Central memory CD8-positive, alpha-beta T cell (primary cell): Measurements from ENCODE around the gene KRT81.
"Not testable (repeated sequence)": the region's sequence is repeated elsewhere in the genome, so short reads cannot be mapped to it uniquely, and the experiment has no call there.

Experiments
- ATAC-seq: fragments of 150-1000 bp; cut with Tn5 transposase; replicated peaks from 2 replicates; pipeline ENCODE4 v1.10.0; 2022; ENCODE audit warnings: mild to moderate bottlenecking, moderate FRiP score, moderate number of reproducible peaks; ENCODE audit not compliant: poor library complexity, severe bottlenecking; ENCODE audit errors: extremely low read depth
- DNase-seq, 2 donors: peaks; one replicate each; pipeline ENCODE4 v3.0.0; 2021; ENCODE audit warnings: low spot score in 2 of 2
- H3K27ac Mint-ChIP-seq: one replicate; pipeline ENCODE4 v1.8.0; 2022; ENCODE audit warnings: low read depth, mild to moderate bottlenecking, moderate library complexity, mixed read lengths
- H3K27me3 Mint-ChIP-seq: one replicate; pipeline ENCODE4 v1.8.0; 2022; ENCODE audit warnings: mixed read lengths
- H3K36me3 Mint-ChIP-seq: one replicate; pipeline ENCODE4 v1.8.0; 2022; ENCODE audit warnings: mild to moderate bottlenecking, moderate library complexity, mixed read lengths; ENCODE audit not compliant: insufficient read depth
- H3K4me1 Mint-ChIP-seq: one replicate; pipeline ENCODE4 v1.8.0; 2022; ENCODE audit warnings: mixed read lengths
- H3K4me3 Mint-ChIP-seq: one replicate; pipeline ENCODE4 v1.8.0; 2022; ENCODE audit warnings: mild to moderate bottlenecking, moderate library complexity, mixed read lengths
- H3K9me3 Mint-ChIP-seq: one replicate; pipeline ENCODE4 v1.8.0; 2022; ENCODE audit warnings: mixed read lengths

Gene KRT81

GRCh38 chr12:52257074-52257551 lies 34.2 kb downstream of the KRT81 start:
- Mint-ChIP-seq H3K36me3 (peaks cover 3% of the 10 kb centered on the region), H3K27ac (no peak overlapping the region), H3K4me3 (no peak overlapping the region), H3K4me1 (no peaks in the 10 kb centered on the region), H3K27me3 (peaks cover 73% of the 10 kb centered on the region), H3K9me3 (no peaks in the 10 kb centered on the region)
- ATAC-seq (no peak), DNase-seq (no peak)

- peaks cover 3% of the 10 kb centered on the region for H3K36me3 Mint-ChIP-seq
- H3K4me3 Mint-ChIP-seq, result no peak overlapping the region
- ATAC-seq (no peak), DNase-seq (no peak)
- H3K27me3 Mint-ChIP-seq, result peaks cover 67% of the 10 kb centered on the region
- peaks cover 3% of the 10 kb centered on the region for H3K4me1 Mint-ChIP-seq
- H3K9me3 Mint-ChIP-seq, result no peaks in the 10 kb centered on the region
- no peak overlapping the region for H3K27ac Mint-ChIP-seq
These were observed 34.8 kb downstream of the KRT81 start for GRCh38 chr12:52256584-52256935.

- peaks cover 4% of the 10 kb centered on the region for H3K4me1 Mint-ChIP-seq
- H3K9me3 Mint-ChIP-seq, result no peaks in the 10 kb centered on the region
- no peak for ATAC-seq
- H3K4me3 Mint-ChIP-seq, result no peak overlapping the region
- no peak overlapping the region for H3K27ac Mint-ChIP-seq
- H3K27me3 Mint-ChIP-seq, result peaks cover 62% of the 10 kb centered on the region
- no peak for DNase-seq
- H3K36me3 Mint-ChIP-seq, result peaks cover 3% of the 10 kb centered on the region
These were observed 35.3 kb downstream of the KRT81 start for GRCh38 chr12:52255926-52256583.

DNA sequence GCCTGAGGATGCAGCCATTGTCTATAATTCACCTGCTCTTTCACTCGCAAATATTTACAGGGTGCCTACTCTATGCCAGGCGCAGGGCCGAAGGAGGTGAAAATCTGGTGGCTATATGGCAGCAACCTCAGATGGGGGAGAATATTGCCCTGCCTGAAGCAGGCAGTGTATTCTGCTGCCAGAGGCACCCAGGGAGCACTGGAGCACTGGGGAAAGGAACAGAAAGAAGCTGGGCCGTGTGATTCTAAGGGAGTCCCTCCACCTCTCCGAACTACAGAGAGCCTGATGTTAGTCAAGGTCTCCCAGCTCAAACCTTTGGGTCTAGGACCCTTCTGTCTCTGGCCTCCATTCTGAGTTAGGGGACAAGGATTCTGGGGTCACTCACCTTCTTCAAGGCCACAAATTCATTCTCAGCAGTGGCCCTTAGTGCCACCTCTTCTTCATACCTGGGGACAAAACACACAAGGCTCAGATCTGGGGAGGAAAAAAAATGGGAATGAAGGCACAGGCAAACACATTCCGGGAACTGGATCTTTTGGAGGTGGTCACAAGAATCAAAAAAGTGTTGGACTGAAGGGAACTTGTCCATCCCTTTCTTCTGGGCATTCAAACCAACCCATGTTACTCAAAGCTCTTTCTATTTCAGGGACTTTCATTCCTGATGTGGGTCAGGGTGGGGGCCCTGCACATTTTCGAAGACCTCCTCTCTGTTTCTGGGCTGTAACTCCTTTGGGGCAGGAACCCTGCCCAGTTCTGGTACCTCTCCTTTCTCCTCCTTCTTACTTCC lies 36.2 kb downstream of the KRT81 start:
- Mint-ChIP-seq H3K9me3 (no peaks in the 10 kb centered on the region), H3K27me3 (peaks cover 59% of the 10 kb centered on the region), H3K36me3 (peaks cover 3% of the 10 kb centered on the region), H3K4me3 (no peak overlapping the region), H3K4me1 (peaks cover 4% of the 10 kb centered on the region), H3K27ac (no peak overlapping the region)
- ATAC-seq (no peak), DNase-seq (no peak)

DNA sequence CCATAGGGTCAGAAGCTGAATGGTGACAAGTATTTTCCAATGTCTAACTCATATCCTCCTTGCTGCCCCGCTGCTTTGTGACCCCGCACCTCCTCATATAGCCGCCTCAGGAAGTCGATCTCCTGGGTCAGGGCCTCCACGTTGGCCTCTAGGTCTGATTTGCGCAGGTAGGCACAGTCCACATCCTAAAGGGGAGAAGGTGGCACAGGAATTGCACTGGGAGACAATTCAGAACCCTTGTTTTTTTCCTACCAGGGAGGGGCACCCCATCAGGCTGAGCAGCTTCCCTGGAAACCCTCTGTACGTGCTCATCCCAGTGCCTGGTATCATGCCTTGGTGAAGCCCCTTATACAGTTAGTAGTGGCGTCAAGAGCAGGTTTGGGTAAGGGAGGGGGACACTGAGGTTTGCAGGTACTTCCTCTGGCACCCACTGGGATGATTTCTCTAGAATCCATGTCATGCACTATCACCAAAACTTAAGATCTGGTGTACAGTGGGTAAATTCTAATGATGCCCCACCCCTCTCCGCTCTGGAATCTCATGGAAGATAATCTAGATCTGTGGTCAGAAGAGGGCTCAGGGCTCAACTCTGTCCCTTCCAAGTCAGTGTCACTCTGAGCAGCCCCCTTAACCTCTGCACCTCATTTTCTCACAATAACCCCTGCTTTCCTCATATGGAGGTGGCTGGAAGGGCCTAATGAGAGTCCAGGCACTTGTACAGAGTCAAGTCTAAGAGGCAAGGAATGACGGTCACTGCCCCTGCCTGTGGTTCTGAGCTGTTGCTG lies 37.0 kb downstream of the KRT81 start:
- no peak for ATAC-seq
- Mint-ChIP-seq H3K27ac (no peak overlapping the region), H3K27me3 (peaks cover 59% of the 10 kb centered on the region), H3K36me3 (peaks cover 3% of the 10 kb centered on the region), H3K9me3 (no peaks in the 10 kb centered on the region), H3K4me1 (peaks cover 11% of the 10 kb centered on the region), H3K4me3 (no peak overlapping the region)
- no peak for DNase-seq

DNA sequence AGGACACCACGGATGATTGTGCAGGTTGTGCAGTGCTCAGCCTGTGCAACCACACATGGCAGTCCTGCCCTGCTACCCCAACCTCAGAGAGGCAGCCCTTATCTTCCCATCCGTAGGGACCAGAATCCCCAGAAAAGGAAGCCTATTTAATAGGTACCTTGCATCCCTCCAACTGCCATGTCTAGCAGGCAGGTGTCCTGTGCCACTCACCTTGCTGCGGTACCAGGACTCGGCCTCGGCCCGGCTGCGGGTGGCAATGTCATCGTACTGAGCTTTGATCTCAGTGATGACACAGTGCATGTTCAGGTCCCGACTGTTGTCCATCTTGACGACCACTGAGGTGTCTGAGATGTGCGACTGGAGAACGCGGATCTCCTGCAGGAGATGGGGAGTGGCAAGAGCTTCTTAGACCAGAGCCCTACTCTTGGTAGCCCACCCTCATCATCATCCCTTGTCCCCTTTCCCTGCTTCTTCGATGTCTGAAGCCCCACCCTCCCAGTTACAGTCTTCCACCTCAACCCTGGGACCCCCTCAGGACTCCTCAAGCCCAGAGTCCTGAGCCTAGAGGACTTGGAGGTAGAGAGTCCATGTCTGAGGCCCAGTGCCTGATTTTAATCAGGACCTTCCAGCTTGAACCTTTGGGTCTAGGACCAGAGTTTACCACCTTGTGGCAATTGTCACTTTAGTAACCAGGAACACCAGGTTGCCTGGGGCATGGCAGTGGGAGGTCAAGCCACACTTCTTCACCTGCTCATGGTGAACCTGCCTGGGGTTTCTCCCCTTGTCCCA lies 37.7 kb downstream of the KRT81 start:
- H3K27ac Mint-ChIP-seq, result no peak overlapping the region

GRCh38 chr12:52252728-52253343 lies 38.5 kb downstream of the KRT81 start:
- Mint-ChIP-seq H3K9me3 (no peaks in the 10 kb centered on the region), H3K4me3 (no peak overlapping the region)

More for the DNA sequence above, 37.7 kb downstream of the KRT81 start:
- peaks cover 3% of the 10 kb centered on the region for H3K36me3 Mint-ChIP-seq
- no peaks in the 10 kb centered on the region for H3K9me3 Mint-ChIP-seq
- peaks cover 59% of the 10 kb centered on the region for H3K27me3 Mint-ChIP-seq
- ATAC-seq (no peak), DNase-seq (no peak)
- H3K4me3 Mint-ChIP-seq, result no peak overlapping the region
- peaks cover 11% of the 10 kb centered on the region for H3K4me1 Mint-ChIP-seq

DNA sequence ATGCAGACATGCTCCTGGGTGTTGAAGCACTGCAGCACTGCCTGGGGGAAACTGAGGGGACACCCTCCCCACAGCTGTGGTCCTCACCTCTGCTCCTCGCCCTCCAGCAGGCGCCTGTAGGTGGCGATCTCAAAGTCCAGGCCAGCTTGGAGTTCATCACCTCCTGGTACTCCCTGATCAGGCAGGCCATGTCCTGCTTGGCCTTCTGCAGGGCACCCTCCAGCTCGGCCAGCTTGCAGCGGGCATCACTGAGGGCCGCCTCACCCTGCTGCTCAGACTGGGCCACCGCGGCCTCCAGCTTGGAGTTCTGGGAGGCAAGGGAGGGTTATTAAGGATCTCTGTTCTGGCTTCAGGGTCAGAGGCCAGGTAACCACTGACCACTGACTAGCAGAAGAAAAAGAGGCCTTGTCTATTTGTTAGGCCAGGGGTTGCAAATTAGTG lies 39.1 kb downstream of the KRT81 start:
- Mint-ChIP-seq H3K27me3 (peaks cover 64% of the 10 kb centered on the region), H3K4me1 (peaks cover 11% of the 10 kb centered on the region)
- H3K27ac Mint-ChIP-seq, H3K36me3 Mint-ChIP-seq, H3K9me3 Mint-ChIP-seq, ATAC-seq, DNase-seq, H3K4me3 Mint-ChIP-seq: not testable (repeated sequence)

More at GRCh38 chr12:52252728-52253343, 38.5 kb downstream of the KRT81 start:
- no peak overlapping the region for H3K27ac Mint-ChIP-seq
- ATAC-seq (no peak), DNase-seq (no peak)
- peaks cover 64% of the 10 kb centered on the region for H3K27me3 Mint-ChIP-seq
- H3K36me3 Mint-ChIP-seq, result peaks cover 3% of the 10 kb centered on the region
- peaks cover 11% of the 10 kb centered on the region for H3K4me1 Mint-ChIP-seq

DNA sequence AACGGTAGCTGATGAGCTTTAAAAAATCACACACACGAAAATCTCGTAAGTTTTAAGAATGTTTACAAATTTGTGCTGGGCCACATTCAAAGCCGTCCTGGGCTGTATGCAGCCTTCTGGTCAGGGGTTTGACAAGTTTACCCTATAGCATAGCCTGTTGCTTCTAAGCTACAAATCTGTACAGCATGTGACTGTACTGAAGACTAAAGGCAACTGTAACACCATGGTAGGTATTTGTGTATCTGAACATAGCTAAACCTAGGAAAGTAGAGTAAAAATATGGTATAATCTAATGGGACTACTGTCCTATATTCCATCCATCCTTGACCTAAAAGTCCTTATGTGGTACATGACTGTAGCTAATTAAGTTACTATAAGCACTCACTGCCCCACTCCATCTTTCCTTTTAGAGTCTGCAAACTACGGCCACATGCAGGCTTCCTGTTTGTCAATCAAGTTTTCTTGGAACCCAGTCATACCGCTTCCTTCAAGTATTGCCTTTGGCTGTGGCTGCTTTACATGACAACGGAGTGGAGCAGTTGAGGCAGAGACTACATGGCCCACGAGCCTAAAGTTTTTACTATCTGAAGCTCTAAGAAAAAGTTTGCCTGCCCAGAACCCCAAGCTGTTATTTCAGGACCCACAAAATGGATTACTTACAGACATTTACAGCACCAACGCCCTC lies 39.8 kb downstream of the KRT81 start:
- Mint-ChIP-seq H3K27me3 (peaks cover 59% of the 10 kb centered on the region), H3K4me3 (no peak overlapping the region), H3K4me1 (peaks cover 11% of the 10 kb centered on the region), H3K9me3 (no peaks in the 10 kb centered on the region), H3K36me3 (peaks cover 3% of the 10 kb centered on the region), H3K27ac (no peak overlapping the region)
- no peak for ATAC-seq
- no peak for DNase-seq

DNA sequence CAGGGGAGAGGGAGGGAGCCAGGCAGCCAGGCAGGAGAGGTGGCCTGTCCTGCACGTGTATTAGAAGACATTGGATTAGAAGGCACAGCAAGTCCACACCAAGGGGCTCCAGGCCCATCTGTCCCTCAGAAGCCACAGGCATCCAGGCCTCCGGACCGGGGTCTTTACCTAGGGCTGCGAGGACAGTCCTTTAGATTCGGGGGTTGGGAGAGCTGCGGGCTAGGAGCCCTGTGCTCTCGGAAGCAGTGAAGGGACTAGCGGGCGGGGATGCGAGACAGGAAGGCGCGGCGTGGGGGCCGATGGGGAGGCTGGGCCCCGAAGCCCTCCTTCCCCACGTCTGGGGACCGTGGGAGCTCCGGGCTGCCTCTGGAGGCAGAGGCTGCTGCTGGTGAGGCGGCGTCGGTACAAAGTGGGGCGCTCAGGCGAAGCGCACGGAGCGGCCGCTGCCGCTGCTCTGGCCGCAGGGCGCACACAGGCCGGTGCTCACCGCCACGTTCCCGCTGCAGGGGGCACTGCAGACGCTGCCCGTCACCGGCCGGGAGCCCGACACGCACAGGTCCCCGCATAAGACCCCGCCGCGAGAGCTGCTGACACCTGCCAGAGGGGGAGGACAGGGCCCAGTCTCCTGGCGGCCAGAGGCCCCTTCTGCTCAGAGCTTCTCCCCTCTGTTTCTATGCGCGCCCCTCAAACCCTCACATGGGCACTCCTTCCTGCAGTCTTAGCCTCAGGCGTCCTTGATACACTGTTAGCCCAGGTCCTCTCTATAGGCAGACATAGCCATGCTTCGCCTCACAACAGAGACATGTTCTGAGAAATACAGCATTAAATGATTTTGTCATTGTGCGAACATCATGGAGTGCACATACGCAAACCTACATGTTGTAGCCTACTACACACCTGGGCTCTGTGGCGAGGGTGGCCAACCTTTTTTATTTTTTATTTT lies 41.0 kb downstream of the KRT81 start:
- H3K27ac Mint-ChIP-seq, result no peak overlapping the region
- DNase-seq (no peak), ATAC-seq (no peak)
- H3K36me3 Mint-ChIP-seq, result peaks cover 3% of the 10 kb centered on the region
- H3K4me1 Mint-ChIP-seq, result peaks cover 11% of the 10 kb centered on the region
- no peak overlapping the region for H3K4me3 Mint-ChIP-seq
- no peaks in the 10 kb centered on the region for H3K9me3 Mint-ChIP-seq
- H3K27me3 Mint-ChIP-seq, result peaks cover 54% of the 10 kb centered on the region
